Measurements from ENCODE around the gene CPT1A.

CPT1A gene

GRCh38 chr11:68863553-68864265, 22.0 kb upstream of the CPT1A start:
- H3K9me3 ChIP-seq (ENCODE audit: low read length) = peaks cover 6% of the 10 kb centered on the region
- peaks cover 11% of the 10 kb centered on the region; the same call in 1 of the 2 replicates for H3K27me3 ChIP-seq (ENCODE audit: insufficient read depth, low read length)
- no peak overlapping the region for H3K27ac ChIP-seq (ENCODE audit: low read depth, low read length, poor library complexity, severe bottlenecking)
- H3K36me3 ChIP-seq (ENCODE audit: insufficient read depth, low read length) = no peaks in the 10 kb centered on the region
- H3K4me3 ChIP-seq (ENCODE audit: low read depth, low read length, poor library complexity, severe bottlenecking) = no peak overlapping the region
- H3F3A ChIP-seq (ENCODE audit: insufficient read depth, low read length) = no peaks in the 10 kb centered on the region
- no peaks in the 10 kb centered on the region for H3K79me2 ChIP-seq (ENCODE audit: insufficient read depth, low read length)
- no peaks in the 10 kb centered on the region for H3K4me1 ChIP-seq (ENCODE audit: insufficient read depth, low read length, severe bottlenecking)
- no peak overlapping the region for H2AFZ ChIP-seq (ENCODE audit: low read length)
- TF ChIP-seq EZH2 (IDR thresholded peaks at IDR 0.05; ENCODE audit: borderline replicate concordance, low read length) (no peak), CTCF (IDR thresholded peaks at IDR 0.05; ENCODE audit: low read length) (no peak)
- H3K9me2 ChIP-seq (ENCODE audit: low read depth, low read length) = no peaks in the 10 kb centered on the region
- no peaks in the 10 kb centered on the region for H4K20me1 ChIP-seq (ENCODE audit: insufficient read depth, low read length)
- no peak overlapping the region for H3K9ac ChIP-seq (ENCODE audit: low read length)
- no peak overlapping the region for H3K4me2 ChIP-seq (ENCODE audit: low read length)

DNA sequence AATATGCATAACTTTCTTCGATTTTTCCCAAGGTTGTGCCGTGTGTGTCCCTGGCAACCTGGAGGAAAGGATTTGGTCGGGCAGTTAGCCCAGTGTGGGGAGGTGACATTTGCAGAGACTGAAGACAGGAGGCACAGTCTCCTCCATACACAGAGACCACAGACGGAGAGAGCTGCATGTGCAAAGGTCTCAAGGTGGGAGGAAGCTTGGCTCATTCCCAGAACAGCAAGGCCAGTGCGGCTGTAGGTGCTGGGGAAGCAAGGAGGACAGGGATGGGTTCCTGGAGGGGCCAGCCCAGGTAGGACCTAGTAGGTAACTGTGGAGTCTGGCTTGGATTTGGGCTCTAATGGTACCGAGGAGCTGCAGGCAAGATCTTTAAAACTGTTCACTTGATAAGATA, 20.7 kb upstream of the CPT1A start:
- Histone ChIP-seq H3K36me3 (ENCODE audit: insufficient read depth, low read length) (no peaks in the 10 kb centered on the region), H3K27ac (ENCODE audit: low read depth, low read length, poor library complexity, severe bottlenecking) (no peak overlapping the region), H3K9me3 (ENCODE audit: low read length) (peaks cover 6% of the 10 kb centered on the region), H3K9ac (ENCODE audit: low read length) (no peak overlapping the region), H3K4me1 (ENCODE audit: insufficient read depth, low read length, severe bottlenecking) (no peaks in the 10 kb centered on the region), H3K4me3 (ENCODE audit: low read depth, low read length, poor library complexity, severe bottlenecking) (no peak overlapping the region), H4K20me1 (ENCODE audit: insufficient read depth, low read length) (no peaks in the 10 kb centered on the region), H3K9me2 (ENCODE audit: low read depth, low read length) (no peaks in the 10 kb centered on the region), H3K4me2 (ENCODE audit: low read length) (no peak overlapping the region), H2AFZ (ENCODE audit: low read length) (no peak overlapping the region), H3K27me3 (ENCODE audit: insufficient read depth, low read length) (peaks cover 8% of the 10 kb centered on the region; the same call in 1 of the 2 replicates), H3F3A (ENCODE audit: insufficient read depth, low read length) (no peaks in the 10 kb centered on the region), H3K79me2 (ENCODE audit: insufficient read depth, low read length) (no peaks in the 10 kb centered on the region)
- TF ChIP-seq EZH2 (IDR thresholded peaks at IDR 0.05; ENCODE audit: borderline replicate concordance, low read length) (no peak), CTCF (IDR thresholded peaks at IDR 0.05; ENCODE audit: low read length) (no peak)

DNA sequence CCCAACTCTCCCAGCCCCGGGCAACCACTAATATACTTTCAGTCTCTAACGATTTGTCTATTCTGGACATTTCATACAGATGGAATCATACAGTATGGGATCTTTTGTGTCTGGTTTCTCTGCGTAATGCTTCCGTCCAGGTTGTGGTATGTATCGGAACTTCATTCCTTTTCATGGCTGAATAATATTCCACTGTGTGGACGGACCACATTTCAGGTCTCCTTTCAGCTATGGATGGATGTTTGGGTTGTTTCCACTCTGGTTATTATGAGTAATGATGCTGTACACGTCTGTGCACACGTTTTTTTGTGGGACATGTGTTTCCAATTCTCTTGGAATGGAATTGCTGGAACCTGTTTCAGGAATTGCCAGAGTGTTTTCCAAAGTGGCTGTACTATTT, 17.4 kb upstream of the CPT1A start:
- Histone ChIP-seq H3K4me3 (ENCODE audit: low read depth, low read length, poor library complexity, severe bottlenecking) (no peak overlapping the region), H3F3A (ENCODE audit: insufficient read depth, low read length) (no peaks in the 10 kb centered on the region), H3K27me3 (ENCODE audit: insufficient read depth, low read length) (peaks cover 5% of the 10 kb centered on the region; the same call in 1 of the 2 replicates), H3K79me2 (ENCODE audit: insufficient read depth, low read length) (no peaks in the 10 kb centered on the region), H3K4me2 (ENCODE audit: low read length) (no peak overlapping the region), H3K4me1 (ENCODE audit: insufficient read depth, low read length, severe bottlenecking) (no peaks in the 10 kb centered on the region), H2AFZ (ENCODE audit: low read length) (no peak overlapping the region), H3K9me3 (ENCODE audit: low read length) (peaks cover 5% of the 10 kb centered on the region), H3K27ac (ENCODE audit: low read depth, low read length, poor library complexity, severe bottlenecking) (no peak overlapping the region), H4K20me1 (ENCODE audit: insufficient read depth, low read length) (no peaks in the 10 kb centered on the region), H3K9ac (ENCODE audit: low read length) (no peak overlapping the region), H3K36me3 (ENCODE audit: insufficient read depth, low read length) (no peaks in the 10 kb centered on the region), H3K9me2 (ENCODE audit: low read depth, low read length) (no peaks in the 10 kb centered on the region)
- no peak for TF ChIP-seq CTCF (IDR thresholded peaks at IDR 0.05; ENCODE audit: low read length)
- no peak for TF ChIP-seq EZH2 (IDR thresholded peaks at IDR 0.05; ENCODE audit: borderline replicate concordance, low read length)
